ENCODE results near the gene KIF19. TPM values are rescaled to one million over a fixed set of nuclear protein-coding genes. Genes with fewer than 3 reads are reported as not detected.

The KIF19 gene
- total and polyA plus RNA-seq, 4 donors, result 4.2 to 12.7 (median 6.7) TPM

DNA sequence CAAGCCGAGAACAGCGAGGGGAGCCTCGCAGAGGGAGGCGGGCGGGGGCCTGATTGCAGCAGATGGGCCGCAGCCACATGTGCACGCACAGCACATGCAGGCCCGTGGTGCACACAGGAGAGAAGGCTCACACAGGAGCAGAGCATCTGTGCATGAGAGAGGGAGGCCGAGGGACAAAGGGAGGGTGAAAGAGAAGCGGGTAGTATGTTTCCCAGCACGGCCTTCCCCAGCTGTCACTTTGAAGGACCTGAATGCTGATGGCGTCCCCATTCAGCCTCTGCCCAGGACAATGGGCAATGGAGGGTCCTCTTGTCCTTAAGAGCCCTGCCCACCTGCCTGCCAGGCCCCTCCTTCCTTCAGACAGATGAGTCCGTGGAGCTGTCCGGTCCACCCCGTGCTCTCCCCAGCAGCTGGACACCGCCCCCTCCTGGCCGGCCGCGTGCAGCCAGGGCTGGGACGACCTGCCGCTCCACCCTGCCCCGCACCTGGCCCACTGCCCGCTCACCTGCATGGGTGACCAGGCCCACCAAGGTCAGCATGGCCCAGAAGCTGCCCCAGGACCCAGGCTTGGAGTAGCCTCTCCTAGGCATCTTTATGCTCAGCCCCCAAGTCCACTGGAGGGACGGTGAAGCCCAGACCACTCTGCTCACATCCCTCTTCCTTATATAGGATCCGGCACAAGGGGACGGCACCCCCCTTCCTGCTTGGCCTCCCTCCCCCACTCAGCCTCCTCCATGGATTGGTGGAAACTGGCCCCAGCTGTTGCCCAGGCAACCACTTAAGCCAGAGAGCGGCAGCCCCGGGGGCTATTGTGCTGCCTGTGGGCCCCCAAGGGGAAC, 35.4 kb downstream of the KIF19 start, which contains the start of gene BTBD17:
BTBD17 (minus strand) TSS at position 639 of the 839 bp plus-strand sequence; CDS start at position 590, 49 bp downstream.
- peak; percentile 27 for TF ChIP-seq CTCF (IDR thresholded peaks at IDR 0.05; ENCODE audit: control extremely low read depth, extremely low read depth)
- Histone ChIP-seq H3K9me3 (ENCODE audit: control insufficient read depth in 4 of 4, insufficient read depth in 3 of 4, low read length in 3 of 4) (peaks cover 0 to 8% (median 0%) of the 10 kb centered on the region in 4 donors), H3K27me3 (ENCODE audit: control insufficient read depth in 3 of 3, insufficient read depth in 3 of 3, low read length in 2 of 3) (peaks cover 16 to 21% (median 17%) of the 10 kb centered on the region in 3 donors), H3K4me3 (no peak within 1 kb of the TSS), H3K27ac (ENCODE audit: low read depth in 1 of 2, low read length in 1 of 2) (no peak within 1 kb of the TSS), H3K4me1 (ENCODE audit: control insufficient read depth in 5 of 5, insufficient read depth in 5 of 5, low read length in 5 of 5) (peaks cover 0 to 24% (median 4%) of the 10 kb centered on the region in 5 donors), H3K36me3 (ENCODE audit: control insufficient read depth in 4 of 4, insufficient read depth in 4 of 4, low read length in 4 of 4) (no peaks in the 10 kb centered on the region), H3K9ac (ENCODE audit: insufficient read depth in 1 of 2, low read length in 2 of 2) (no peak within 1 kb of the TSS)
- DNase-seq (peak; percentile 33 to 71 (median 67)), ATAC-seq (ENCODE audit: insufficient read depth, low FRiP score) (peak; percentile 55)
- 27 to 31% methylated on average over 22 to 28 of the region's 28 CpGs for WGBS, 2 donors

- H3K4me1 ChIP-seq (ENCODE audit: control insufficient read depth in 5 of 5, insufficient read depth in 5 of 5, low read length in 5 of 5), result peaks cover 0 to 19% (median 4%) of the 10 kb centered on the region in 5 donors
- 21 to 37% methylated on average over 8 to 9 of the region's 9 CpGs for WGBS, 2 donors
- no peak overlapping the region for H3K9ac ChIP-seq (ENCODE audit: insufficient read depth in 1 of 2, low read length in 2 of 2)
- H3K36me3 ChIP-seq (ENCODE audit: control insufficient read depth in 4 of 4, insufficient read depth in 4 of 4, low read length in 4 of 4), result no peaks in the 10 kb centered on the region
- H3K27me3 ChIP-seq (ENCODE audit: control insufficient read depth in 3 of 3, insufficient read depth in 3 of 3, low read length in 2 of 3), result peaks cover 14 to 19% (median 14%) of the 10 kb centered on the region in 3 donors
- H3K9me3 ChIP-seq (ENCODE audit: control insufficient read depth in 4 of 4, insufficient read depth in 3 of 4, low read length in 3 of 4), result peaks cover 0 to 8% (median 0%) of the 10 kb centered on the region in 4 donors
- DNase-seq (no peak), ATAC-seq (ENCODE audit: insufficient read depth, low FRiP score) (no peak)
- no peak overlapping the region for H3K27ac ChIP-seq (ENCODE audit: low read depth in 1 of 2, low read length in 1 of 2)
- no peak overlapping the region for H3K4me3 ChIP-seq
- no peak for TF ChIP-seq CTCF (IDR thresholded peaks at IDR 0.05; ENCODE audit: control extremely low read depth, extremely low read depth)
Measured at GRCh38 chr17:74362069-74362405, 36.0 kb downstream of the KIF19 start.

DNA sequence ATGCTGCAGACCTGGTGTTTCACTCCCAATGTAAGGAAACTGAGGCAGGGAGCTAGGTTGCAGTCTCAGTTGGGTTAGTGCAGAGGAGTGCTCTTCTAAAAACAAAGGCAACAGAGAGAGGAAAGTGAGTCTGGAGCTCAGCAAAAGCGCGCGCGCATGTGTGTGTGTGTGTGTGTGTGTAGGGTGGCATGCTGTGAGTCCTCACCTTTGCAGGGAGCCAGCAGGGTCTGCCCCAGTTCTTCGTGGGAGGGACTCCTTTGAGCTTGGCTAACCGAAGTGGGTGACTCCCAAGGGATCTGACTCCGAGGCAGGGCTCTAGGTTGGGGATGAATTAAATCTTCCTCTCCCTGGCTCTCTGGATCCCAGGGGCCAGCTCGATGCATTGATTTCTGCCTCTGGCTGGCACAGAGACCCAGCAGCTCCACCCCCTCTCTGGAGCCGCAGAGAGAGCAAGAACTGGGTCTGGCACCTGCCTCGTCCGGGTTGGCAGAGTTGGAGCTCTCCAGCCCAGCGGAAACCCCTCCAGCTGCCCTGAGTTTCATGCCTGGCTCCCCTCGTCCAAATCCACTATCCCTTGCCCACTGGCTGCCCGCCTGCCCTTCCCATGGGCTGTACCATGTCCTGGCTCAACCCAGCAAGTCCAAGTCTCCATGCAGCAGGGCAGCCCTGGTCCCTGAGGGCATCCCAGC, 36.9 kb downstream of the KIF19 start:
- ATAC-seq (ENCODE audit: insufficient read depth, low FRiP score) (no peak), DNase-seq (no peak)
- Histone ChIP-seq H3K27me3 (ENCODE audit: control insufficient read depth in 3 of 3, insufficient read depth in 3 of 3, low read length in 2 of 3) (peaks cover 6 to 14% (median 8%) of the 10 kb centered on the region in 3 donors), H3K4me1 (ENCODE audit: control insufficient read depth in 5 of 5, insufficient read depth in 5 of 5, low read length in 5 of 5) (peaks cover 0 to 17% (median 3%) of the 10 kb centered on the region in 5 donors), H3K9me3 (ENCODE audit: control insufficient read depth in 4 of 4, insufficient read depth in 3 of 4, low read length in 3 of 4) (peaks cover 0 to 5% (median 0%) of the 10 kb centered on the region in 4 donors), H3K27ac (ENCODE audit: low read depth in 1 of 2, low read length in 1 of 2) (no peak overlapping the region), H3K9ac (ENCODE audit: insufficient read depth in 1 of 2, low read length in 2 of 2) (no peak overlapping the region), H3K36me3 (ENCODE audit: control insufficient read depth in 4 of 4, insufficient read depth in 4 of 4, low read length in 4 of 4) (no peaks in the 10 kb centered on the region), H3K4me3 (no peak overlapping the region)
- 51 to 77% methylated on average over 14 of the region's 14 CpGs for WGBS, 2 donors
- TF ChIP-seq CTCF (IDR thresholded peaks at IDR 0.05; ENCODE audit: control extremely low read depth, extremely low read depth), result no peak
